NCI-H510A (cell line): ENCODE measurements around the gene CRADD.

ENCODE experiments used
- DNase-seq: peaks from one replicate; lab custom pipeline; 2025; lab: John Stamatoyannopoulos, UW

The CRADD gene

DNA sequence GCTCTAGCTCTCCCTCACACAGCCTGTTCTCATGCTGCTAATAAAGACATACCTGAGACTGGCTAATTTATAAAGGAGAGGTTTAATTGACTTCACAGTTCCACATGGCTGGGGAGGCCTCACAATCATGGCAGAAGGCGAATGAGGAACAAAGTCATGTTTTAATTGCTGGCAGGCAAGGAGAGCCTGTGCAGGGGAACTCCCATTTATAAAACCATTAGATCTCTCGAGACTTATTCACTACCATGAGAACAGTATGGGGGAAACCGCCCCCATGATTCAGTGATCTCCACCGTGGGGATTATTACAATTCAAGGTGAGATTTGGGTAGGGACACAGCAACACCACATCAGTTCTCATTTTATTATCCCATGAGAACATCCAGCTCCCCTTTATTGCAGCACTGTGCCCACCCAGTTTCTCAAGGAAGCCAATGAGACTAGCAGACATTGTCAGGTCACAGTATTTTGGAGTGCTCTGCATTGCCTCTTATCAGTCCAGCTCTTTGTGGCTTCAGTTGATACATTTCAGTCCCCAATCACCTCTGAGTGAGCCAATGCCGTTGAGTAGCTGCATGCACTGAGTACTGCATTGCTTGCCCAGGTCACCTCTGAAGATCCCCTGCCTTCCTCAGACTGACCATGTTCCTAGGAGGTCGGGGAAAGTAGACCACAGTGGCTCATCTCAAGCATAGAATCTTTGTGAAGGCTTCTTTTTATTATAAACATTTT, 131.2 kb downstream of the CRADD start:
- DNase-seq, result no peak

- no peak for DNase-seq
These were observed 135.5 kb downstream of the CRADD start for GRCh38 chr12:93812626-93813025.

DNA sequence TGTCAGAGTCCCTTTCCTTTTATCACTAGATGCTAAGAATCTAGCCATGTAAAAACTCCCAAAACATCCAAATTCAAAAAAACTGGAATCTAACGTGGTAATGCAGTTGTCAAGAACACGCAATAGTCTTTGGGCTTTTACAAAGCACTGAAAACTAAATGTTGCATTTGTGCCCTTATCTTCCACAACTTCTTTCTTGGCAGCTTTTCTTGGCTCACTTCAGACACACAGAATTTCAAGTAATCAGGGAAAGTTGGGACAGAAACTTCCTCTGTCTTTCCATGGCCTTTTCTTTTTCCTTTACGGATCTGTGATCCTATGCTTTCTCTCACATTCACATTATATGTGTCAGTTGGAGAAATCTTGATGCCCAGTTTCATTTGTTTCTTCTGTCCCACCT, 136.0 kb downstream of the CRADD start:
- no peak for DNase-seq

DNA sequence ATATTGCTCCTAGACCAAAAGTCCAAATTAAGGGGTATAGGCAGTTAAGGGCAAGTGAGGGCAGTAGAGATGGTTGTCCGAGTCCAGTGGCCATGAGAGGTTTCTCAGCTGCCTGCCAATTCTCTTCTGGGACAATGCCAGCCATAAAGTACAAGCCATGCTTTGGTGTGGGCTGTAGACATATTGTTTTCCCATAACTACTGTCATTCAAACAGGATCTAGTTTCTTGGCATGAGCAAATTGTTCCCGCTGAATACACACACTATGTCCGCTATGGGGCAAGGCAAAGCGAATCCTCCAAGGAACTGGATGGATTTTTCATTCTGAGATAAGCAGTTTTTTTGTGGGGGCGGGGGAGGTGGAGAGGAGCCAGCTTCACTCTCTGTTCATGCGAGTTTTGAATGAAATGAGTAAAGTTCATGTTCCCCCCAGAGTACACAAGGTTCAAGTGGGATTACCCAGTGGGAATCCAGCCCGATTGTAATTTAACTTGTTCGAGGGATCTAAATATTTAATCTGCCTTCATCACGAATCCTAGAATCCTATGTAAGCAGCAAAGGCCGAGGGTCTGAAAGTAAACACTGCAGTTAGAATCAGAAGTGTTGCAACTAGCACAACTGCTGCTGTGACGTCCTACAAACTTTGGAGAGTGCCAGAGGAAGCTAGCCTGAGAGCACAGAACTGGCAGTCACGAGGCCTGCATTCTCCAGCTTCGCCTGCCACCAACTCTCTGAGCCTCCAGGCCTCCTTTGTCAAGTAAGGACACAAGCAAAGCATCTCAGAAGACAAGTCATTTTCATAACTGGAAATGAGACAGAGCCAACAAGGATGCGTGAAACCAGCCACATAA, 137.0 kb downstream of the CRADD start:
- no peak for DNase-seq

DNA sequence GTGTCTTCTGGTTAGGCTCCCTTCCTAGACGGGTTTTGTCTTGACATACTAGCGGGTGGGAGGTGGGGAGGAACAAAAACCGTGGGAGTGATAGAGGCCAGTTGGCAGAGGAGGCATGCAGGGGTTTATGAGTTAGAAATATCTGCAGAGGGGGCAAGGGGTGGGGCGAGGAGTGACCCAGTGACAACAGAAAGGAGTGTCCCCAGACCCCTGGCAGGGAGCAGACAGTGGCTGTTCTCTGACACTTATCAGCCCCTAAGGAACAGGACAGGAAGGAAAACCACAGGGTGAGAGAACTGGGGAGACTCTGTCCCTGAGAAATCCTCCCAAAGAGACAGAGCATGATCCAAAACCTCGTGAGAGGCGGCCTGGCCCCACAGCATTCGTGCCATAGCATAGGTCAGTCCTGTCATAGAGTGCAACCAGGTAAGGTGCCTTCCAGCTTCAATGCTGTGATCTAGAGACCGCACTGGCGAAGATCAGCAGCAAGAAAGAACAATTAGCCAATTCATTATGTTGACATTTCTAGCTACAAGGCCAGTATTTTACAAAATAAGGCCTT, 141.4 kb downstream of the CRADD start:
- DNase-seq, result no peak

GRCh38 chr12:93819050-93819491, 141.9 kb downstream of the CRADD start:
- DNase-seq, result no peak

- no peak for DNase-seq
These were observed 146.6 kb downstream of the CRADD start for GRCh38 chr12:93823616-93824391.

DNA sequence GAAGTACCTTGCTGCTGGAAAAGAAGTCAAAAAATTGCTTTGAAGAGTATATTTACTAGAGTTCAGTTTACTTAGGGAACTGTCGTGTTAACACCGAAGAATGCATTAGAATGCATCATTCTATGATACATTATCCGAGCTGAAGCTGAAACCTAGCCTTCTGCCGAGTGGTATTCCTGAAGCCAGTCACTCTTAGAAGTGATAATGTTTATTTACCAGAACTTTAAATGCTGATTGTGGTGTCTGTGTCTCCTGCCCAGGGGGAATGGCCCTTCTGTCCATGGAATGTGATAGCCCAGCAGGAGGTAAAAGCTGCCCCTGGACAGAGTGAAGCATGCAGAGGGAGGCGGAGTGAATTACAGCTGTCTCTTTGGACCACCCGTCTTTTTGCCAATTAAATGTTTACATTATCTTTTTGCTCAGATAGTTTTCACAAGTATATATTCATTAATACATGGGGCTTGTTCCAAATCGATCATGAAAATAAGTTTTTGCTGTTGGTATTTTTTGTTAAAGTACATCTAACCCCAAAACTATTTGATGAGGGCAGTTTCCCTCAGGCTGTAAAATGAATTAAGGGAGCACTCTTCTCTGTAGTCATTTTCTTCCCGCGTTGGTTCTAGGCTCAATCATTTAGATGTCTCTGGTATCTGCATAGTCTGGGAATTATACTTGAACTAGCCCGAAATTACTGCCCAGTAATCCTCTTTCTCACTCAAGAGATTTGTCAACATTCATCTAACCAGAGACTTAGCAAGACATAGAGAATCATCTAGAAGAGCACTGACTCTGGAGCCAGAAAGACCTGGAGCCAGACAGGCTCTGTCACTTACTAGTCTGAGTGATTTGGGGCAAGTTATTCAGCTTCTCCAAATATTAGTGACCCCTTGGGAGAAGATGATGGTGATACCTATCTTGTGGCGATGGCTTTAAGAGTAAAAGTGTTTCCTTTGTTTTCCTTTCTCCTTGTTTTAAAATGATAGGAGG, 147.6 kb downstream of the CRADD start:
- no peak for DNase-seq

DNA sequence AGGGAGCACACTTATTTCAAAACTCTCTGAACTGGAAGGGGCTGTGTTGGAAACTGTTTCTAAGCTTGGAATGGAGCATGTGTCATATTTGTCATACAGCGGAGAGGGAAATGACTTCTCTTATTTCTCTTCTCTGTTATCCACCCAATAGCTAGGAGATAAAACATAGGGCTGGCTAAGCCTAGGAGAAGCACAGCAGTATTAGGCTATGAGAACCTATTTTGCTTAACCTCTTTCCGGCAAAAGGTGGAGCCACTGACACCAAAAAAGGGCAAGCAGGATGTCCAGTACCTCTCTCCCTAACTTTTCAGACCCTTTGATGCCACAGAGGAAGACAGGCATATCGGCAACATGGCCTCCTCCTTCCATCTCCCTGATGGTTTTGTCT, 148.3 kb downstream of the CRADD start:
- no peak for DNase-seq

DNA sequence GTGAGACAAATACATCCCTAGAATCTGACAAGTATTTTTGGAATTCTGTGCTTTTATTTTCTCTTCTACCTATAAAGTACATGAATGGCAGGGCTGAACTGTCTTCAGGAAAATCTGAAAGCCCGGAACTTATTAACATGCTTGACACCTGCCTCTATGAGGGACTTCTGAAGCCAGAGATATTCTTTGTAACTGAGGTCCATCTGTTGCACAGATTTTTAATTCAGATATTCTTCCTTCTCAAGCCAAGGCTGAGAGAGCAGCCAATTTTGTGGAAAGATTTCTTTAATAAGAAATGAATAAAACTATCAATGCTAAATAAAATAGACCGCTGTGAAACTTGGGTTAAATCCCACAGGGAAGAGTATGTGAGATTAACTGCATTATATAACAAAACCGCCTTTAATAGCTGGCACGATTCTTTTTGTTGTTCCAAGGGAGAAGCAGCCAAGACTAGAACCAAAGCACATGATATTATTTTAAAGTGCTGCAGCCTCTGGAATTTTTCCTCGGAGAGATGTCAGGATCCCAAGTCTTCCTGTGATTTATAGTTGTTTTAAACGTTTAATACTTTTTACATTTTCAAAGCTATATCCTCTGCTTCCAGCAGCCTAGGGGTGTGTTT, 148.9 kb downstream of the CRADD start:
- no peak for DNase-seq

GRCh38 chr12:93827179-93827578, 150.0 kb downstream of the CRADD start:
- DNase-seq, result no peak

DNA sequence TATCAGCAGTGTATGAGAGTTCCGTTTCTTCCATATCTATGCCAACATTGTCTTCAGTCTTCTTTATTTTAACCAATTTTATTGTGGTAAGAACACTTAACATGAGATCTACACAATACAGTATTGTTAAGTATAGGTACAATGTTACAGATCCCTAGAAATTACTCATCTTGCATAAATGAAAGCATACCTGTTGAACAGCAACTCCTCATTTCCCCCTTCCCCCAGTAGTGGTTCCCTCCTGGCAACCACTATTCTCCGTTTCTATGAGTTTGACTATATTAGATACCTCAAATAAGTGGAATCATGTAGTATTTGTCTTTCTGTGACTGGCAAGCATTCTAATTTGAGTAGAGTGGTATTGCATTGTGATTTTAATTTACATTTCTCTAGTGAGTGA, 150.5 kb downstream of the CRADD start:
- DNase-seq, result no peak

DNA sequence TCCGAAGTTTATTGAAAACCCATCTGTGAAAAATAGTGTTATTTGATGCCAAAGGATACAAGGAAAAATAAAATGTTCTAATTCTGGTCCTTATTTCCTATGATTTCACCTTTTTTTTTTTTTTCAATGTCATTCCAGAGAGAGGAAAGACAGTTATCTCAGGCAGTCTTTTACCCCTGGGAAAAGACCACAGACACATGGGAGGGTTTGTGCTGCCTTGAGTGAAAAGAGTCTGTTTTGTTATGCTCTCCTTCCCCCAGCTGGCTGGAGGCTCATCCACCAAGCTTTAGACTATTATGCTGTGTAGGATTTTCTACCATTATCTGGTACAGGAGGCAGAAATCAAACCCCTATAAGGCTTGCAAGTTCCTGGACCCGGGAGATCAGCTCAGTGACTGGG, 151.8 kb downstream of the CRADD start:
- DNase-seq, result no peak

DNA sequence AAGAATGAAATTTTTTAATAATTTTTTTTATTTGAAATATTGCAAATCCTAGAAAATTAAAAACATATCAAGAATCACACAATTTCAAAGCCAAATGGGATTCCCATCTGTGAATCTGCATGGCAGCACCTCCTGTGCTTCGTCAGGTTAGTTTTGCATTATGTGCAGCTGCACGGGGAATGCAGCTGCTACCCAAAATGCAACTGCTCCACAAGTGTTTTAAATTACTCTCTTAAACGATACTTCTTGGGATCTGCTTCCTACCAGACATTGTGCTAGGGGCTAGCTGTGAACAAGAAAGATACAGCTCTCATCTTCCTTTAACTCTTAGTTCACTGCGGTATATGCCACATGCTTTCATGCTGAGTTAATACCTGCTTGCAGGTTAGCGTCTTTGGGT, 154.2 kb downstream of the CRADD start:
- no peak for DNase-seq

- DNase-seq, result no peak
These were observed 155.0 kb downstream of the CRADD start for GRCh38 chr12:93832131-93832530.

DNA sequence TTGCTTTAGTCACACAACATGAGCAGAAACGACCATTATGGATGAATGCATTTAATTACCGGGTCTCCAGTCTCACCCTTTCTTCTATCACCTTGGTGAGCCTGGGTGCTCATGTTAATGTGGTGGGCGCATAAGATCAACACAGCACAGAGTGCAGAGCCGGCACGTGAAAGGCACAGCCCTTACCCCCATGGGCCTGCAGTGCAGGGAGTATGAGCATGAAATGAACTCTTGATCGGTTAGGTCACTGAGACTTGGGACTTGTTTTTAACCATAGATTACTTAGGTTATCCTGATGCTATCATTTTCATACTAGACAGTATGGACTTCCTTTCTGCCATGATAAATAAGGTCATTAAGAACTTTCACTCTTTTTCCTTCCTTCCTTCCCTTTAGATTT, 156.8 kb downstream of the CRADD start:
- DNase-seq, result no peak

- no peak for DNase-seq
These were observed 159.6 kb downstream of the CRADD start for GRCh38 chr12:93836620-93837260.

DNA sequence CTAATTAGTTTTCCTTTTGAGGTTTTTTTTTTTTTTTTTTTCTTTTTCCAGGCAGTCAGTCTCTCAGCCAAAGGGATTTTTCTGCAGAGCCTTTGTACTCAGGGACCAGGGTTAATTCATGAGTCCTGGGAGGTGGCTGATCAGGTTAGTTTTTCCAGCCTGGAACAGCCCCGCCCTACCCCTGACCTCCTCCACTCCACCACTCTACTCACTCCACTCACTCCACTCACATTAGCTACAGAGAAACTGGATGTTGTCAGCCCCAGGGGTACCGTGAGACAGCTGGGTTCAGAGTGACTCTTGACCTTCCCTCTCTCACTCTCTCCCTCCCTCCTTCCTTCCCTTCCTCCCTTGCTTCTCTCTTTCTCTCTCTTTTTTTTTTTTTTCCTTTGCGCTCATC, 161.0 kb downstream of the CRADD start:
- DNase-seq, result no peak

DNA sequence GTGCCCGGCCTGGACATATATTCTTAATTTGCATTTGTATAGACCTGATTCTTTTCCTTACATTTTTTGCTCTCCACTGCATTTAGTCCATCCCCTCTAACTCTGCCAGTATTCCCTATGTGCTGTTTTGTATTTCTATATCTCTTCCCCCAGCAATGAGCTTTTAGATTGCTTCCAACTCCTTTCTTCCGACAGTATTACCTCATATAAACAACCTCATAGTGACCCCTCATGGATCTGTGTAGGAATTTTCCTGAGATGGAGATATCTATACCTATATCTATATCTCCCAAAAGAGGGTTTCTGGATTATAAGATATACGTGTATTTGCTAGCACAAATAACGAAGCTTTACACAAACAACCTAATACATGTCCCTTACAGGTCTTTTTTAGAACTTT, 161.9 kb downstream of the CRADD start:
- no peak for DNase-seq

- no peak for DNase-seq
These were observed 164.5 kb downstream of the CRADD start for GRCh38 chr12:93841671-93842070.
